ENCODE measurements around the gene C6orf52.
A peak's percentile ranks its signal among the peaks of the same experiment; 100 is the strongest.

C6orf52 gene

DNA sequence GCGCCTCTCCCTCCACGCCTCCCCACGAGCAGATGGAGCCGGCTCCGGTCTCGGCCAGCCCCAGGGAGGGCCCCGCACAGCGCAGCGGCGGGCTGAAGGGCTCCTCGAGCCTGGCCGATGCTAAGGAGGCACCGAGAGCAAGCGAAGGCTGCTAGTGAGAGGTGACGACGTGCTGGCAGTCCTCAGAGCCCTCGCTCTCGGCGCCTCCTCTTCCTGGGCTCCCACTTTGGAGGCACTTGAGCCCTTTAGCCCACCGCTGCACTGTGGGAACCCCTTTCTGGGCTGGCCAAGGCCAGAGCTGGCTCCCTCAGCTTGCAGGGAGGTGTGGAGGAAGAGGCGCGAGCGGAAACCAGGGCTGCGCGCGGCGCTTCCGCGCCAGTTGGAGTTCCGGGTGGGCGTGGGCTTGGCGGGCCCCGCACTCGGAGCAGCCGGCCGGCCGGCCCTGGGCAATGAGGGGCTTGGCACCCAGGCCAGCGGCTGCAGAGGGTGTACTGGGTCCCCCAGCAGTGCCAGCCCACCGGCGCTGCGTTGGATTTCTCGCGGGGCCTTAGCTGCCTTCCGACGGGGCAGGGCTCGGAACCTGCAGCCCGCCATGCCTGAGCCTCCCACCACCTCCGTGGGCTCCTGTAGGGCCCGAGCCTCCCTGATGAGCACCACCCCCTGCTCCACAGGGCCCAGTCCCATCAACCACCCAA lies 26.0 kb upstream of the C6orf52 start:
- Histone ChIP-seq H4K8ac (ENCODE audit: low read depth, low read length) (no peak overlapping the region), H3K23ac (ENCODE audit: low read length) (no peak overlapping the region), H3K14ac (ENCODE audit: low read length) (no peak overlapping the region), H2BK5ac (ENCODE audit: low read depth, low read length, poor library complexity) (no peak overlapping the region), H3K4me2 (ENCODE audit: low read length) (no peak overlapping the region), H3K79me2 (ENCODE audit: control insufficient read depth, insufficient read depth, low read length, poor library complexity) (peaks cover 2% of the 10 kb centered on the region), H3K79me1 (ENCODE audit: low read length) (peaks cover 11% of the 10 kb centered on the region), H4K12ac (ENCODE audit: low read depth, low read length) (no peak overlapping the region), H3K4me1 (ENCODE audit: control insufficient read depth in 1 of 2, insufficient read depth in 2 of 2, low read length in 2 of 2) (peaks cover 0 to 8% of the 10 kb centered on the region in 2 experiments), H3K9me3 (ENCODE audit: insufficient read depth, low read depth, low read length) (peaks cover 8% of the 10 kb centered on the region), H2BK120ac (ENCODE audit: insufficient read depth, low read length, poor library complexity) (no peak overlapping the region), H3K4me3 (ENCODE audit: low read depth, low read length) (no peak overlapping the region), H2AK5ac (ENCODE audit: low read length) (peak overlapping the region; percentile 59), H2BK12ac (ENCODE audit: low read length) (no peak overlapping the region), H3K9ac (ENCODE audit: low read length) (no peak overlapping the region), H3K27me3 (ENCODE audit: insufficient read depth, low read length) (no peaks in the 10 kb centered on the region), H4K91ac (ENCODE audit: low read depth, low read length) (no peak overlapping the region), H2AFZ (ENCODE audit: insufficient read depth, low read length, poor library complexity) (no peak overlapping the region), H3K18ac (ENCODE audit: low read length) (no peak overlapping the region), H3K4ac (ENCODE audit: low read depth, low read length) (no peak overlapping the region), H3K36me3 (ENCODE audit: control insufficient read depth in 1 of 2, insufficient read depth in 2 of 2, low read length in 2 of 2) (peaks cover 2 to 6% of the 10 kb centered on the region in 2 experiments), H3K27ac (ENCODE audit: low read depth, low read length) (no peak overlapping the region)
- peak in 1 of 2 donors; percentile 14 for DNase-seq
- WGBS (ENCODE audit: extremely low coverage, insufficient coverage, insufficient read length), result no CpG with 5 or more reads among the region's 49 CpGs

DNA sequence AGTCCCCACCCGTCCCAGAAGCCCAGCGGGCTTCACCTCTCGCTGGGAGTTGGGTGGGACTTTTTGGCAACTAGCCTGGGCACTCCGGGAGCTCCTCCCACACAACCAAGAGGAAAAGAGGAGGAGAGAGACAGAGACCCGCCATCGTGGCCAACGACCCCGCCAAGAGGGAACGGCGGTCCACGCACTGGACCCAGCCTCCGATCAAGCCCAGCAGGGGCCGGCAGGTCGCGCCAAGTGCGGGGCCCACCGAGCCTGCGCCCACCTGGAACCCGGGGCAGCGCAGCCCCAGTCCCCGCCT lies 25.5 kb upstream of the C6orf52 start:
- peak overlapping the region; percentile 23 for H3K4me3 ChIP-seq (ENCODE audit: low read depth, low read length)
- no CpG with 5 or more reads among the region's 21 CpGs for WGBS (ENCODE audit: extremely low coverage, insufficient coverage, insufficient read length)
- DNase-seq, result no peak
- H2BK12ac ChIP-seq (ENCODE audit: low read length), result no peak overlapping the region
- H4K8ac ChIP-seq (ENCODE audit: low read depth, low read length), result peak overlapping the region; percentile 42
- no peak overlapping the region for H3K14ac ChIP-seq (ENCODE audit: low read length)
- no peaks in the 10 kb centered on the region for H3K27me3 ChIP-seq (ENCODE audit: insufficient read depth, low read length)
- no peak overlapping the region for H3K4me2 ChIP-seq (ENCODE audit: low read length)
- no peak overlapping the region for H3K27ac ChIP-seq (ENCODE audit: low read depth, low read length)
- H3K4ac ChIP-seq (ENCODE audit: low read depth, low read length), result no peak overlapping the region
- no peak overlapping the region for H4K91ac ChIP-seq (ENCODE audit: low read depth, low read length)
- H3K4me1 ChIP-seq (ENCODE audit: control insufficient read depth in 1 of 2, insufficient read depth in 2 of 2, low read length in 2 of 2), result peaks cover 0 to 8% of the 10 kb centered on the region in 2 experiments
- peaks cover 0 to 2% of the 10 kb centered on the region in 2 experiments for H3K36me3 ChIP-seq (ENCODE audit: control insufficient read depth in 1 of 2, insufficient read depth in 2 of 2, low read length in 2 of 2)
- no peak overlapping the region for H2BK5ac ChIP-seq (ENCODE audit: low read depth, low read length, poor library complexity)
- H4K12ac ChIP-seq (ENCODE audit: low read depth, low read length), result no peak overlapping the region
- no peak overlapping the region for H2BK120ac ChIP-seq (ENCODE audit: insufficient read depth, low read length, poor library complexity)
- no peak overlapping the region for H3K23ac ChIP-seq (ENCODE audit: low read length)
- H3K9me3 ChIP-seq (ENCODE audit: insufficient read depth, low read depth, low read length), result peaks cover 8% of the 10 kb centered on the region
- no peak overlapping the region for H2AFZ ChIP-seq (ENCODE audit: insufficient read depth, low read length, poor library complexity)
- peak overlapping the region; percentile 59 for H2AK5ac ChIP-seq (ENCODE audit: low read length)
- H3K79me2 ChIP-seq (ENCODE audit: control insufficient read depth, insufficient read depth, low read length, poor library complexity), result peaks cover 2% of the 10 kb centered on the region
- H3K9ac ChIP-seq (ENCODE audit: low read length), result no peak overlapping the region
- H3K79me1 ChIP-seq (ENCODE audit: low read length), result peaks cover 11% of the 10 kb centered on the region
- no peak overlapping the region for H3K18ac ChIP-seq (ENCODE audit: low read length)

DNA sequence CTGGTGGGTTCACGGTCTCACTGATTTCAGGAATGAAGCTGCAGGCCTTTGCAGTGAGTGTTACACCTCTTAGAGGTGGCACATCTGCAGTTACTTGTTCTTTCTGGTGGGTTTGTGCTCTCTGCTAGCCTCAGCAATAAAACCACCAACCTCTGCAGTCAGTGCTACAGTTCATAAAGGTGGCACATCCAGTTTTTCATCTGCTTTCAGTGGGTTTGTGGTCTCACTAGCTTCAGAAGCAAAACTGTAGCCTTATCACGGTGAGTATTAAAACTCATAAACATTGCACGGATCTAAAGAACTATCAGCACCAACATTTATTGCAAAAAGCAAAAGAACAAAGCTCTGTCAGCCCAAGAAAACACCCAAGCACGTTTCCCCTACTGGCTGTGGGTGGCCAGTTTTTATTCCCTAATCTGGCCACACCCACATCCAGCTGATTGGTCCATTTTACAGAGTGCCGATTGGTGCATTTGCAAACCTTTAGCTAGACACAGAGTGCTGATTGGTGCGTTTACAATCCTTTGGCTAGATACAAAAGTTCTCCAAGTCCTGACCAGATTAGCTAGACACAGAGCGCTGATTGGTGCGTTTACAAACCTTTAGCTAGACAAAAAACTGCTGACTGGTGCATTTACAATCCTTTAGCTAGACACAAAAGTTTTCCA lies 25.0 kb upstream of the C6orf52 start:
- H3K18ac ChIP-seq (ENCODE audit: low read length), result no peak overlapping the region
- peaks cover 0 to 8% of the 10 kb centered on the region in 2 experiments for H3K4me1 ChIP-seq (ENCODE audit: control insufficient read depth in 1 of 2, insufficient read depth in 2 of 2, low read length in 2 of 2)
- no peak overlapping the region for H3K23ac ChIP-seq (ENCODE audit: low read length)
- H4K12ac ChIP-seq (ENCODE audit: low read depth, low read length), result no peak overlapping the region
- H3K27me3 ChIP-seq (ENCODE audit: insufficient read depth, low read length), result no peaks in the 10 kb centered on the region
- peaks cover 11% of the 10 kb centered on the region for H3K79me1 ChIP-seq (ENCODE audit: low read length)
- WGBS (ENCODE audit: extremely low coverage, insufficient coverage, insufficient read length), result no CpG with 5 or more reads among the region's 8 CpGs
- H3K14ac ChIP-seq (ENCODE audit: low read length), result no peak overlapping the region
- no peak overlapping the region for H2BK12ac ChIP-seq (ENCODE audit: low read length)
- H3K36me3 ChIP-seq (ENCODE audit: control insufficient read depth in 1 of 2, insufficient read depth in 2 of 2, low read length in 2 of 2), result no peaks in the 10 kb centered on the region
- DNase-seq, result peak in 1 of 2 donors; percentile 26
- H3K27ac ChIP-seq (ENCODE audit: low read depth, low read length), result no peak overlapping the region
- H2AK5ac ChIP-seq (ENCODE audit: low read length), result no peak overlapping the region
- H3K4ac ChIP-seq (ENCODE audit: low read depth, low read length), result no peak overlapping the region
- peaks cover 8% of the 10 kb centered on the region for H3K9me3 ChIP-seq (ENCODE audit: insufficient read depth, low read depth, low read length)
- no peak overlapping the region for H4K91ac ChIP-seq (ENCODE audit: low read depth, low read length)
- H3K9ac ChIP-seq (ENCODE audit: low read length), result no peak overlapping the region
- no peak overlapping the region for H3K4me3 ChIP-seq (ENCODE audit: low read depth, low read length)
- no peak overlapping the region for H4K8ac ChIP-seq (ENCODE audit: low read depth, low read length)
- H2AFZ ChIP-seq (ENCODE audit: insufficient read depth, low read length, poor library complexity), result no peak overlapping the region
- H2BK5ac ChIP-seq (ENCODE audit: low read depth, low read length, poor library complexity), result no peak overlapping the region
- H3K4me2 ChIP-seq (ENCODE audit: low read length), result no peak overlapping the region
- H3K79me2 ChIP-seq (ENCODE audit: control insufficient read depth, insufficient read depth, low read length, poor library complexity), result peaks cover 2% of the 10 kb centered on the region
- H2BK120ac ChIP-seq (ENCODE audit: insufficient read depth, low read length, poor library complexity), result no peak overlapping the region

DNA sequence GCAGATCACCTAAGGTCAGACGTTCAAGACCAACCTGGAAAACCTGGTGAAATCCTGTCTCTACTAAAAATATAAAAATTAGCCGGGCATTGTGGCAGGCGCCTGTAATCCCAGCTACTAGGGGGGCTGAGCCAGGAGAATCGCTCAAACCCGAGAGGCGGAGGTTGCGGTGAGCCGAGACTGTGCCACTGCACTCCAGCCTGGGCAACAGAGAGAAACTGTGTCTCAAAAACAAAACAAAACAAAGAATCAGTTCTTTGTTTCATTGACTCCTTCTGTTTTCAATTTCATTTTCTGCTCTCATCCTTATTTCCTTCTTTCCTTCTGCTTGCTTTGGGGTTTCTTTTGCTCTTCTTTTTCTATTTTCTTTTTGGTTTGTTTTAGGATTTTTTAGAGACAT lies 19.5 kb upstream of the C6orf52 start:
- H3K4me2 ChIP-seq (ENCODE audit: low read length), result no peak overlapping the region
- H3K4me1 ChIP-seq (ENCODE audit: control insufficient read depth in 1 of 2, insufficient read depth in 2 of 2, low read length in 2 of 2), result no peaks in the 10 kb centered on the region
- no peak overlapping the region for H2AFZ ChIP-seq (ENCODE audit: insufficient read depth, low read length, poor library complexity)
- no peak overlapping the region for H3K14ac ChIP-seq (ENCODE audit: low read length)
- H3K79me2 ChIP-seq (ENCODE audit: control insufficient read depth, insufficient read depth, low read length, poor library complexity), result no peaks in the 10 kb centered on the region
- H2BK12ac ChIP-seq (ENCODE audit: low read length), result no peak overlapping the region
- H3K18ac ChIP-seq (ENCODE audit: low read length), result no peak overlapping the region
- peaks cover 4 to 5% of the 10 kb centered on the region in 2 experiments for H3K36me3 ChIP-seq (ENCODE audit: control insufficient read depth in 1 of 2, insufficient read depth in 2 of 2, low read length in 2 of 2)
- H4K91ac ChIP-seq (ENCODE audit: low read depth, low read length), result no peak overlapping the region
- H4K8ac ChIP-seq (ENCODE audit: low read depth, low read length), result no peak overlapping the region
- H2BK5ac ChIP-seq (ENCODE audit: low read depth, low read length, poor library complexity), result no peak overlapping the region
- no peak overlapping the region for H3K27ac ChIP-seq (ENCODE audit: low read depth, low read length)
- no peak overlapping the region for H4K12ac ChIP-seq (ENCODE audit: low read depth, low read length)
- H3K79me1 ChIP-seq (ENCODE audit: low read length), result no peaks in the 10 kb centered on the region
- no peak overlapping the region for H3K9ac ChIP-seq (ENCODE audit: low read length)
- no peak overlapping the region for H3K4ac ChIP-seq (ENCODE audit: low read depth, low read length)
- H3K9me3 ChIP-seq (ENCODE audit: insufficient read depth, low read depth, low read length), result peaks cover 5% of the 10 kb centered on the region
- H2BK120ac ChIP-seq (ENCODE audit: insufficient read depth, low read length, poor library complexity), result no peak overlapping the region
- H3K4me3 ChIP-seq (ENCODE audit: low read depth, low read length), result no peak overlapping the region
- no CpG with 5 or more reads among the region's 8 CpGs for WGBS (ENCODE audit: extremely low coverage, insufficient coverage, insufficient read length)
- no peak for DNase-seq
- no peaks in the 10 kb centered on the region for H3K27me3 ChIP-seq (ENCODE audit: insufficient read depth, low read length)
- H3K23ac ChIP-seq (ENCODE audit: low read length), result no peak overlapping the region
- no peak overlapping the region for H2AK5ac ChIP-seq (ENCODE audit: low read length)

All from trophoblast cell (in vitro differentiated cells and primary cell).